Activated naive CD8-positive, alpha-beta T cell treated with anti-CD3 and anti-CD28 coated beads, Interleukin-2, amount 50 U/mL, for 24 hours (primary cell): ENCODE data around the gene HLA-DQA1.
"Not testable (repeated sequence)": the region's sequence is repeated elsewhere in the genome, so short reads cannot be mapped to it uniquely, and the experiment has no call there.

Experiments used
- ATAC-seq: fragments of 150-1000 bp; cut with Tn5 transposase; one replicate; pipeline ENCODE4 v1.10.0; 2021
- DNase-seq: peaks from one replicate; pipeline ENCODE4 v3.0.0; 2021
- H3K27ac Mint-ChIP-seq: one replicate; pipeline ENCODE4 v1.8.0; 2021; ENCODE audit warnings: mild to moderate bottlenecking, mixed read lengths
- H3K27me3 Mint-ChIP-seq: one replicate; pipeline ENCODE4 v1.8.0; 2021; ENCODE audit warnings: mixed read lengths
- H3K36me3 Mint-ChIP-seq: one replicate; pipeline ENCODE4 v1.8.0; 2021; ENCODE audit warnings: low read depth, mixed read lengths
- H3K4me1 Mint-ChIP-seq: one replicate; pipeline ENCODE4 v1.8.0; 2021; ENCODE audit warnings: mixed read lengths
- H3K4me3 Mint-ChIP-seq: one replicate; pipeline ENCODE4 v1.8.0; 2021; ENCODE audit warnings: mild to moderate bottlenecking, moderate library complexity, mixed read lengths
- H3K9me3 Mint-ChIP-seq: one replicate; pipeline ENCODE4 v1.8.0; 2021; ENCODE audit warnings: mixed read lengths

Gene HLA-DQA1

GRCh38 chr6:32637883-32638282, 677 bp downstream of the HLA-DQA1 start:
- Mint-ChIP-seq H3K4me3 (peak overlapping the region; percentile 82), H3K9me3 (no peaks in the 10 kb centered on the region), H3K4me1 (peaks cover 37% of the 10 kb centered on the region), H3K27ac (no peak overlapping the region), H3K36me3 (peaks cover 2% of the 10 kb centered on the region), H3K27me3 (peaks cover 5% of the 10 kb centered on the region)
- ATAC-seq, result no peak
- no peak for DNase-seq

DNA sequence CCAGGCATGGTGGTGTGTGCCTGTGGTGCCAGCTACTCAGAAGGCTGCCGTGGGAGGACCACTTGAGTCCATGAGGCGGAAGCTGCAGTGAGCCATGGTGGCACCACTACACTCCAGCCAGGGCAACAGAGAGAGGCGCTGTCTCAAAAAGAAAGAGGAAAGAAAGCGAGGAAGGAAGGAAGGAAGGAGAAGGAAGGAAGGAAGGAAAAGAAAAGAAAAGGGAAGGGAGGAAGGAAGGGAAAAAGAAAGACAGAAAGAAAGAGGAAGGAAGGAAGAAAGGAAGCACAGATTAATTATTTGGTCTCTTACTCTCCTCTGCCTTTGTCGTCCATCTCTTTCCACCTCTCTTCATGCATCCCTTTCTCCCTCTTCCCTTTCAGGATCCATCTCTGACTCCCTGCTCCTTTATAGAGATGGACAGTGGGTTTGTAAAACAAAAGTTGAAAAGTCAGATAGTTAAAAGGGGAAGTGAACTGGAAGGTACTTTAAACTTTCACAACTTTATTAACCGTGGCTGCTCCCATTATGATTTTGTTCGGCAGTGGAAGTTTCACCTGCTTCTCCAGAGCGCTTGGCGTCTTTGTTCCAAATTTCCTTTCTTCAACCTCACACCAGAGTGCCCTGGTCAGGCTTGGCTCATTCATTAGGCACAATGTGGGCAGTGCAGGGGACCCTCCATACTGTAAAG, 1.5 kb downstream of the HLA-DQA1 start:
- ATAC-seq, result no peak
- Mint-ChIP-seq H3K27ac (peak overlapping the region; percentile 61), H3K4me3 (peak overlapping the region; percentile 82), H3K9me3 (no peaks in the 10 kb centered on the region), H3K27me3 (peaks cover 5% of the 10 kb centered on the region), H3K36me3 (peaks cover 2% of the 10 kb centered on the region), H3K4me1 (peaks cover 36% of the 10 kb centered on the region)
- DNase-seq, result no peak

DNA sequence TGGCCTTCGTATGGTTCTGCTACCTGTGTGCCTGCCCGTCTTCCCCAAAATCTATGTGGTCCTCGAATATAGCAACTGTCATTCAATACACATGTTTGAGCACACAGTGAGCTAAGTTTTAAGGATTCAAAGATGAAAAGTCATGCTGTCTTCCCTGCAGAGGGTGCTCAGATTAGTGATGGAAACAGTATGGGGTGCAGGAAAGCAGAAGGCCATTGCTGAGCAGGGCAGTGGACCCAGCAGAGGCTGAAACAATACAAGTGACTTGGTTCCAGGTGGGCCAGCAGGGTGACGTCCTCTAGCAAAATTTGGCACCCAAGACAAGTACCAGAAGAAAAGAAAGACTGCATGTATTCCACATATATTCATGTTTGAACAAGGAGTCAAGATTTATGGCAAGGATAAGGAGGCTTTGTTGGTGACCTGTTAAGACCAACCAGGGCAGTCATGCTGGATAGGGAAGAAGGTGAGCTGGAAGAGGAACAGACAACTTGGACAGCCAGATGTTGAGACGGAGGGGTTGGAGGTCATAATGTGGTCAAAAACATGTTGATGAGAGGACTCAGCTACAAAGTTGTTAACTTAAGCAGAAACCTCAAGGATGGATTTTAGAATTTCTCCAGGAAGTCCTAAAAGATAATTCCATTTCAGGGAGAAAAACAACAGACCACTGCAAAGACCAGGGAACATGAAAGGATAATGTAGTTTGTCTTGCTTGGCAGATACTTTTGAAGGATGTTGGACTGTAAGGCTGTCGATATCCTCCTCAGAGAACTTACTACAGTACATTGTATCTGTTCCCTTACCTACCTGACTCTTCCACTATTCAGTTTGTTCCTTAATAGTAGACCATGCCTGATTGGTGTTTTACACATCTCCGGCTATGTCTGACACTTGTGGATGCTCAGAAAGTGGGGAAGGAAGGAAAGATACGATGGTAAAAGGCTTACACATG, 2.5 kb downstream of the HLA-DQA1 start:
- DNase-seq (no peak), ATAC-seq (no peak)
- Mint-ChIP-seq H3K27me3 (peaks cover 5% of the 10 kb centered on the region), H3K4me1 (peaks cover 30% of the 10 kb centered on the region), H3K9me3 (no peaks in the 10 kb centered on the region), H3K27ac (peak overlapping the region; percentile 55), H3K4me3 (peak overlapping the region; percentile 61), H3K36me3 (peaks cover 2% of the 10 kb centered on the region)

DNA sequence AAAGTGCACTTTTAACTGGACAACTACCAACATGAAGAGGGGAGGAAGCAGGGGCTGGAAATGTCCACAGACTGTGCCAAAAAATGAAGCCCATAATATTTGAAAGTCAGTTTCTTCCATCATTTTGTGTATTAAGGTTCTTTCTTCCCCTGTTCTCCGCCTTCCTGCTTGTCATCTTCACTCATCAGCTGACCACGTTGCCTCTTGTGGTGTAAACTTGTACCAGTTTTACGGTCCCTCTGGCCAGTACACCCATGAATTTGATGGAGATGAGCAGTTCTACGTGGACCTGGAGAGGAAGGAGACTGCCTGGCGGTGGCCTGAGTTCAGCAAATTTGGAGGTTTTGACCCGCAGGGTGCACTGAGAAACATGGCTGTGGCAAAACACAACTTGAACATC, 3.9 kb downstream of the HLA-DQA1 start:
- Mint-ChIP-seq H3K4me3 (no peak overlapping the region), H3K27ac (no peak overlapping the region), H3K4me1 (peaks cover 27% of the 10 kb centered on the region), H3K27me3 (peaks cover 5% of the 10 kb centered on the region), H3K9me3 (no peaks in the 10 kb centered on the region), H3K36me3 (peaks cover 2% of the 10 kb centered on the region)
- DNase-seq (no peak), ATAC-seq (no peak)

DNA sequence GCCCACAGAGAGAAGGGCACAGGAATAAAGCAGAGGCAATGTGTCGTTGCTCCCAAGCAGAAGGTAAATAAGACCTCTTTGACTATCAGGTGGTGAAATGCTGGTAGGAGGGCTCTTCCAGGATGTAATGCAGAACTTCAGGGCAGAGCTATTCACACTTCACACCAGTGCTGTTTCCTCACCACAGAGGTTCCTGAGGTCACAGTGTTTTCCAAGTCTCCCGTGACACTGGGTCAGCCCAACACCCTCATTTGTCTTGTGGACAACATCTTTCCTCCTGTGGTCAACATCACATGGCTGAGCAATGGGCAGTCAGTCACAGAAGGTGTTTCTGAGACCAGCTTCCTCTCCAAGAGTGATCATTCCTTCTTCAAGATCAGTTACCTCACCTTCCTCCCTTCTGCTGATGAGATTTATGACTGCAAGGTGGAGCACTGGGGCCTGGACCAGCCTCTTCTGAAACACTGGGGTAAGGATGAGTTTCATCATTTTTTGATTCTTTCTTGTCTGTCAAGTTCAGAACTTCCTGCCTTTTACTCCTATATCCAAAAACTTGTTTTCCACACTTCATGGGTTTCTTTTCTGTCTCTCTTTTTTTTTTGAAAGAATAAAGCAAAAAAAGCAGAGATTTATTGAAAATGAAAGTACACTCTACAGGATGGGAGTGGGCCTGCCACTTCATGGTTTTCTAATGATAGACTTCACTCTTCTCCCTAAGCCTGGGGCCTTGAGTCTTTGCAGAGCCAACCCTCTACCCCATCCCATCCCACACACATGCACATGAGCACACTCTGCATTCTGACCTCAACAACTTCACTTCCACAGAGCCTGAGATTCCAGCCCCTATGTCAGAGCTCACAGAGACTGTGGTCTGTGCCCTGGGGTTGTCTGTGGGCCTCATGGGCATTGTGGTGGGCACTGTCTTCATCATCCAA, 4.8 kb downstream of the HLA-DQA1 start:
- H3K27ac Mint-ChIP-seq, result peak overlapping the region; percentile 39
- not testable (repeated sequence) for H3K9me3 Mint-ChIP-seq, H3K4me3 Mint-ChIP-seq, H3K27me3 Mint-ChIP-seq, ATAC-seq, DNase-seq, H3K36me3 Mint-ChIP-seq
- H3K4me1 Mint-ChIP-seq, result peaks cover 24% of the 10 kb centered on the region

- Mint-ChIP-seq H3K27ac (no peak overlapping the region), H3K4me3 (no peak overlapping the region), H3K27me3 (no peaks in the 10 kb centered on the region), H3K36me3 (peaks cover 3% of the 10 kb centered on the region), H3K9me3 (no peaks in the 10 kb centered on the region), H3K4me1 (peaks cover 22% of the 10 kb centered on the region)
- DNase-seq, result no peak
- ATAC-seq, result no peak
These were observed 5.5 kb downstream of the HLA-DQA1 start for GRCh38 chr6:32642720-32643106.

DNA sequence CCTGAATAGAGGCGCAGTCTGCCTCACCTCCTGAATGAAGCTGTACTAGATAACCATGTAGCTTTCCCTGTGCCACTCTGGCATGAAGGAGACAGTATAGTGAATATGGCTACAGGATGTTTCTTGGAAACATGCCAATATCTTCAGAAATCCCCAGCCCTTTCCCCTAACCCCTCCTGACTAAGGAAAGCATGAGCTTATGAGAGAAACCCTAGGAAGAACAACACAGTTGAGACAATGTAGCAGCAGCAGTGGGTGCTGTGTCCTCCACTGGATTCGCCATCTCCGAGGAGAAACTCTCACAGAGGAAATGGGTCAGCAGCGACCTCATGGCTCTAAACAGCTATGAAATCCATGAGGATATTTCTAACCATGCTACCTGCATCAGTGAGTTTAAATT, 6.7 kb downstream of the HLA-DQA1 start:
- H3K4me1 Mint-ChIP-seq, result peaks cover 22% of the 10 kb centered on the region
- H3K27me3 Mint-ChIP-seq, result no peaks in the 10 kb centered on the region
- H3K4me3 Mint-ChIP-seq, result no peak overlapping the region
- H3K27ac Mint-ChIP-seq, result no peak overlapping the region
- H3K36me3 Mint-ChIP-seq, result peaks cover 2% of the 10 kb centered on the region
- DNase-seq, result no peak
- no peaks in the 10 kb centered on the region for H3K9me3 Mint-ChIP-seq
- ATAC-seq, result no peak

- H3K36me3 Mint-ChIP-seq, result peaks cover 3% of the 10 kb centered on the region
- no peaks in the 10 kb centered on the region for H3K9me3 Mint-ChIP-seq
- H3K4me1 Mint-ChIP-seq, result peaks cover 22% of the 10 kb centered on the region
- H3K4me3 Mint-ChIP-seq, result no peak overlapping the region
- H3K27ac Mint-ChIP-seq, result no peak overlapping the region
- no peak for DNase-seq
- no peaks in the 10 kb centered on the region for H3K27me3 Mint-ChIP-seq
- ATAC-seq, result no peak
These were observed 8.0 kb downstream of the HLA-DQA1 start for GRCh38 chr6:32645047-32645703.

- Mint-ChIP-seq H3K4me1 (peaks cover 9% of the 10 kb centered on the region), H3K27me3 (no peaks in the 10 kb centered on the region), H3K36me3 (peaks cover 8% of the 10 kb centered on the region), H3K4me3 (no peak overlapping the region), H3K27ac (no peak overlapping the region), H3K9me3 (no peaks in the 10 kb centered on the region)
- DNase-seq (no peak), ATAC-seq (no peak)
These were observed 18.1 kb downstream of the HLA-DQA1 start for GRCh38 chr6:32655203-32655710.

DNA sequence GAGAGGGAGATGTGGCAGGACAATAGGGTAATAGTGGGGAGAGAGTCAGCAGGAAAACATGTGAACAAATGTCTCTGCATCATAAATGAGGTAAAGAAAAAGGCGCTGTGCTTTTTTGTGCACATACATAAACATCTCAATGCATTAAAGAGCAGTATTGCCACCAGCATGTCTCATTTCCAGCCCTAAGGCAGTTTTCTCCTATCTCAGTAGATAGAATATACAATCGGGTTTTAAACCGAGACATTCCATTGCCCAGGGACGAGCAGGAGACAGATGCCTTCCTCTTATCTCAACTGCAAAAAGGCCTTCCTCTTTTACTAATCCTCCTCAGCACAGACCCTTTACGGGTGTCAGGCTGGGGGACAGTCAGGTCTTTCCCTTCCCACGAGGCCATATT, 20.1 kb downstream of the HLA-DQA1 start:
- H3K4me3 Mint-ChIP-seq, H3K27ac Mint-ChIP-seq, DNase-seq, H3K27me3 Mint-ChIP-seq, ATAC-seq, H3K36me3 Mint-ChIP-seq, H3K9me3 Mint-ChIP-seq: not testable (repeated sequence)
- H3K4me1 Mint-ChIP-seq, result peaks cover 17% of the 10 kb centered on the region

DNA sequence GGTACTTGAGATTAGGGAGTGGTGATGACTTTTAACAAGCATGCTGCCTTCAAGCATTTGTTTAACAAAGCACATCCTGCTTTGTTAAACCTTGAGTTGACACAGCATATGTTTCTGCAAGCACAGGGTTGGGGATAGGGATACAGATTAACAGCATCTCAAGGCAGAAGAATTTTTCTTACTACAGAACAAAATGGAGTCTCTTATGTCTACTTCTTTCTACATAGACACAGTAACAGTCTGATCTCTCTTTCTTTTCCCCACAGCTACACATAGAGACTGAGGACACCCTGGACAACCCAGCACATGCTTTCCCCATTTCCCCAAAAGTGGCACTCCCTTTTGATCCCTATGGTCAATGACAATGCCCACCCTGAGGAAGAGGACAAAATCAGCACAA, 20.6 kb downstream of the HLA-DQA1 start:
- peaks cover 20% of the 10 kb centered on the region for H3K4me1 Mint-ChIP-seq
- H3K36me3 Mint-ChIP-seq, H3K4me3 Mint-ChIP-seq, H3K27me3 Mint-ChIP-seq, ATAC-seq, DNase-seq, H3K9me3 Mint-ChIP-seq, H3K27ac Mint-ChIP-seq: not testable (repeated sequence)

GRCh38 chr6:32658268-32658897, 21.2 kb downstream of the HLA-DQA1 start:
- no peak for DNase-seq
- H3K27me3 Mint-ChIP-seq, result no peaks in the 10 kb centered on the region
- peaks cover 24% of the 10 kb centered on the region for H3K4me1 Mint-ChIP-seq
- H3K9me3 Mint-ChIP-seq, result no peaks in the 10 kb centered on the region
- peaks cover 9% of the 10 kb centered on the region for H3K36me3 Mint-ChIP-seq
- H3K27ac Mint-ChIP-seq, result no peak overlapping the region
- H3K4me3 Mint-ChIP-seq, result no peak overlapping the region
- peak; percentile 20 for ATAC-seq

DNA sequence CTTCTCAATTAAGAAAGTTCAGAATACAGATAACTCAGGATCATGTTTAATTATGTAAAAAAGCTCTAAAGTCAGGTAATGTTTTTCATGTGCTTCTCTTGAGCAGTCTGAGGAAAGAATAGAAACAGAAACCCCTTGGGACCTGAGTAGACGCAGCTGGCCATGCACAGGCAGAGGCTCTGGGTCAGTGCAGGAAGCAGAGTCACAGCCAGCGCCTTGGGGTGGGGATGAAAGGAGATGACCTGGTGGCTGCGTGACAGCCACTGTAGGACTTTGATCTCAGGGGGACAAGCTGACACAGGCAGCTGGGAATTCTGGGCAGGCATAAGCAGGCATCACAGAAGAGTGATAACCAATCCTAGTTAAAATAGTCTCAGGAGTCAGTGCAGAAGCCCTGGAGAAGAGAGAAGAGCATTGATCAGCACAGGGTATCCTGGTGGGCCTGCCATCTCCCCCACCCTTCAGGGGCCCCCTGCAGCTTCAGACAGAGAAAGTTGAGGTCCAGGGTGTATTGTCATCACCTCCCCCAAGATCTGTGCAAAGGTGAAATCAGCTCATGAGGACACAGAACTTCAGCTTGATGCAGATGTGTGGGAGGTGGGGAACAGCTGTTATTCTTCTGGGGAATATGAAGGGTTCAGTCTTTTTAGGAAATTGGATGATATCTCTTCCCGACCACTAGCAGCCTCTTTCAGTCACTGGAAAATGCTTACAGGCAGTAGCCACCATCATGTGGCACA, 22.8 kb downstream of the HLA-DQA1 start:
- Mint-ChIP-seq H3K27me3 (peaks cover 2% of the 10 kb centered on the region), H3K9me3 (no peaks in the 10 kb centered on the region), H3K36me3 (peaks cover 9% of the 10 kb centered on the region), H3K4me3 (no peak overlapping the region), H3K27ac (peak overlapping the region; percentile 44), H3K4me1 (peaks cover 29% of the 10 kb centered on the region)
- no peak for ATAC-seq
- DNase-seq, result no peak
